Measurements from ENCODE around the gene C11orf52. TPM values are rescaled to one million over a fixed set of nuclear protein-coding genes. Genes with fewer than 3 reads are reported as not detected.

The C11orf52 gene
- total RNA-seq, 1 donor from 2014 or later: not detected

GRCh38 chr11:111969344-111969743 lies 50.6 kb downstream of the C11orf52 start:
- H3K27me3 Mint-ChIP-seq (ENCODE audit: unreplicated experiment): no peaks in the 10 kb centered on the region
- TF ChIP-seq CTCF (IDR thresholded peaks at IDR 0.05; ENCODE audit: partially characterized antibody, unreplicated experiment): no peak
- peaks cover 4% of the 10 kb centered on the region for H3K36me3 Mint-ChIP-seq (ENCODE audit: unreplicated experiment)
- DNase-seq: no peak
- no peak overlapping the region for H3K27ac Mint-ChIP-seq (ENCODE audit: unreplicated experiment)
- no peak overlapping the region for H3K4me3 Mint-ChIP-seq (ENCODE audit: unreplicated experiment)
- H3K4me1 Mint-ChIP-seq (ENCODE audit: low read depth, unreplicated experiment): no peaks in the 10 kb centered on the region
- no peaks in the 10 kb centered on the region for H3K9me3 Mint-ChIP-seq (ENCODE audit: unreplicated experiment)

DNA sequence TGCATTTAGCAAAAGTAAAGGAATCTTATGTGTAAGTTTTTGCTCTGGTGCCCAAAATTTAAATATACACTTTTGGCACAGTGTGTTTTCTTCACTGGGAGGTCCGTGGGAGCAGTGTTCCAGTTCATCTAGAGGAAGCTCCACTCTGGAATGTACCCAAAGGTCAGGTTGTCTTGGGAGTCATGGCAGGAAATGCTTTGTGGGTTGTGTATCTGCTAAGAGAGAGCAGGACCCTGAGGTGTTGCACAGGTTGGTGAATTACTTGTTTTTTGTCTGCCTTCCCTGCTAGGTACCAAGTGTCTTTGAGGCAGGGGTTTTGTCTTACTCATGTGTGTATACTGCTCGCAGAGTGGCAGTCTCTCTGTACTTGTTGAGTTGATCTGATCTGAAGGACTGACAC lies 55.7 kb downstream of the C11orf52 start:
- Mint-ChIP-seq H3K27ac (ENCODE audit: unreplicated experiment) (no peak overlapping the region), H3K27me3 (ENCODE audit: unreplicated experiment) (peaks cover 8% of the 10 kb centered on the region), H3K36me3 (ENCODE audit: unreplicated experiment) (no peaks in the 10 kb centered on the region), H3K4me3 (ENCODE audit: unreplicated experiment) (no peak overlapping the region), H3K4me1 (ENCODE audit: low read depth, unreplicated experiment) (peaks cover 5% of the 10 kb centered on the region), H3K9me3 (ENCODE audit: unreplicated experiment) (no peaks in the 10 kb centered on the region)
- no peak for DNase-seq
- no peak for TF ChIP-seq CTCF (IDR thresholded peaks at IDR 0.05; ENCODE audit: partially characterized antibody, unreplicated experiment)

- Mint-ChIP-seq H3K9me3 (ENCODE audit: unreplicated experiment) (no peaks in the 10 kb centered on the region), H3K27ac (ENCODE audit: unreplicated experiment) (no peak overlapping the region), H3K36me3 (ENCODE audit: unreplicated experiment) (no peaks in the 10 kb centered on the region), H3K4me3 (ENCODE audit: unreplicated experiment) (no peak overlapping the region), H3K27me3 (ENCODE audit: unreplicated experiment) (peaks cover 8% of the 10 kb centered on the region), H3K4me1 (ENCODE audit: low read depth, unreplicated experiment) (peaks cover 5% of the 10 kb centered on the region)
- no peak for TF ChIP-seq CTCF (IDR thresholded peaks at IDR 0.05; ENCODE audit: partially characterized antibody, unreplicated experiment)
- DNase-seq: no peak
Observed at GRCh38 chr11:111975076-111975806, 56.5 kb downstream of the C11orf52 start.

DNA sequence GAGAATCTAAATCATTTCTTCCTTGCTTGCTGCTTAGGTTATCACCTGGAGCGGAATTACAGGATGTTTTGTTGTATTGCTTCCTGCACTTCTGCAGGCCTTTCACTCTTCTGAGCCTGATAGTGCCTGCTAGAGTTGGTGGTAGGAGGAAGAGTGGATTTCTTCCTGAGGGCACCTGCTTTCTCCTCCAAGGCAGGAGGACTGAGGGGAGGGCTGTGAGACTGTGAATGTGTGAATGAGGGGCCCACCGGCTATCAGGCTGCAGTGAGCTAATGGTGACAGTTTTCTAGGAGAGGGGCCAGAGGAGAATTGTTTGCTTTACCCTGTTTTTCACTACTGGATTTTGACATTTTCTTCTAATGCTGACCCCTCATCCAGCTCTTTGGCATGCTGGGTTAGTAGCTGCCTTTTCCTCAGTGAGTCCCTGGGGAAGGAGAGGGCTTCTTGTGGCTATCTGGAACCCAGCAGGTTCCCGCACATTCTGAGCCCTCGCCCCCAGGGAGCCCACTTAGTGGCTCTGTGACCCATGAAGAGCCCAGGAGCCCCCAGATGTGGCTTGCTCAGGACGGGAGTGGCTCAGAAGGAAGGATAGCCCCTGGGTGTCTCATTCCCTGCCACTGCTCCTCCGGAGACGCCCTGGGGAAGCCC lies 57.5 kb downstream of the C11orf52 start:
- H3K4me3 Mint-ChIP-seq (ENCODE audit: unreplicated experiment): peak overlapping the region; percentile 85
- DNase-seq: peak; percentile 21
- H3K27ac Mint-ChIP-seq (ENCODE audit: unreplicated experiment): peak overlapping the region; percentile 26

More for the DNA sequence above, 57.5 kb downstream of the C11orf52 start:
- Mint-ChIP-seq H3K36me3 (ENCODE audit: unreplicated experiment) (no peaks in the 10 kb centered on the region), H3K4me1 (ENCODE audit: low read depth, unreplicated experiment) (peaks cover 5% of the 10 kb centered on the region), H3K9me3 (ENCODE audit: unreplicated experiment) (no peaks in the 10 kb centered on the region), H3K27me3 (ENCODE audit: unreplicated experiment) (peaks cover 8% of the 10 kb centered on the region)
- no peak for TF ChIP-seq CTCF (IDR thresholded peaks at IDR 0.05; ENCODE audit: partially characterized antibody, unreplicated experiment)

Other genes with a start within 250 kb of the C11orf52 start
- 66.3 TPM for gene PPP2R1B, start 152.5 kb upstream of the C11orf52 start, total RNA-seq (ENCODE audit: unreplicated experiment)
- 69.4 TPM for gene ALG9, start 47.3 kb upstream of the C11orf52 start, total RNA-seq (ENCODE audit: unreplicated experiment)
- 1.6 TPM for gene FDXACB1, start 39.7 kb upstream of the C11orf52 start, total RNA-seq (ENCODE audit: unreplicated experiment)
- 21.7 TPM for gene CFAP68, start 39.4 kb upstream of the C11orf52 start, total RNA-seq (ENCODE audit: unreplicated experiment)
- gene CRYAB, start 7.1 kb upstream of the C11orf52 start, total RNA-seq (ENCODE audit: unreplicated experiment): 0.64 TPM
- 1.4 TPM for gene HSPB2, start 6.2 kb upstream of the C11orf52 start, total RNA-seq (ENCODE audit: unreplicated experiment)
- 27.2 TPM for gene DIXDC1, start 18.4 kb downstream of the C11orf52 start, total RNA-seq (ENCODE audit: unreplicated experiment)
- gene DLAT, start 106.5 kb downstream of the C11orf52 start, total RNA-seq (ENCODE audit: unreplicated experiment): 55.0 TPM
- gene PIH1D2, start 155.1 kb downstream of the C11orf52 start, total RNA-seq (ENCODE audit: unreplicated experiment): 1.4 TPM
- 22.3 TPM for gene NKAPD1, start 155.4 kb downstream of the C11orf52 start, total RNA-seq (ENCODE audit: unreplicated experiment)
- 88.9 TPM for gene TIMM8B, start 167.8 kb downstream of the C11orf52 start, total RNA-seq (ENCODE audit: unreplicated experiment)
- 19.7 TPM for gene SDHD, start 168.0 kb downstream of the C11orf52 start, total RNA-seq (ENCODE audit: unreplicated experiment)
- gene IL18, start 245.2 kb downstream of the C11orf52 start, total RNA-seq (ENCODE audit: unreplicated experiment): not detected
- not detected for gene TEX12, start 248.5 kb downstream of the C11orf52 start, total RNA-seq (ENCODE audit: unreplicated experiment)